Activated naive CD4-positive, alpha-beta T cell treated with anti-CD3 and anti-CD28 coated beads, Interleukin-2, amount 50 U/mL, for 24 hours (primary cell): ENCODE measurements around the gene NLRP9.

Source experiments
- H3K27ac Mint-ChIP-seq: one replicate; pipeline ENCODE4 v1.8.0; 2021; ENCODE audit warnings: mild to moderate bottlenecking, mixed read lengths
- H3K27me3 Mint-ChIP-seq: one replicate; pipeline ENCODE4 v1.8.0; 2021; ENCODE audit warnings: mixed read lengths
- H3K36me3 Mint-ChIP-seq: one replicate; pipeline ENCODE4 v1.8.0; 2021; ENCODE audit warnings: mixed read lengths
- H3K4me1 Mint-ChIP-seq: one replicate; pipeline ENCODE4 v1.8.0; 2021; ENCODE audit warnings: mixed read lengths
- H3K4me3 Mint-ChIP-seq: one replicate; pipeline ENCODE4 v1.8.0; 2021; ENCODE audit warnings: mild to moderate bottlenecking, mixed read lengths
- H3K9me3 Mint-ChIP-seq: one replicate; pipeline ENCODE4 v1.8.0; 2021; ENCODE audit warnings: mixed read lengths

NLRP9 gene

DNA sequence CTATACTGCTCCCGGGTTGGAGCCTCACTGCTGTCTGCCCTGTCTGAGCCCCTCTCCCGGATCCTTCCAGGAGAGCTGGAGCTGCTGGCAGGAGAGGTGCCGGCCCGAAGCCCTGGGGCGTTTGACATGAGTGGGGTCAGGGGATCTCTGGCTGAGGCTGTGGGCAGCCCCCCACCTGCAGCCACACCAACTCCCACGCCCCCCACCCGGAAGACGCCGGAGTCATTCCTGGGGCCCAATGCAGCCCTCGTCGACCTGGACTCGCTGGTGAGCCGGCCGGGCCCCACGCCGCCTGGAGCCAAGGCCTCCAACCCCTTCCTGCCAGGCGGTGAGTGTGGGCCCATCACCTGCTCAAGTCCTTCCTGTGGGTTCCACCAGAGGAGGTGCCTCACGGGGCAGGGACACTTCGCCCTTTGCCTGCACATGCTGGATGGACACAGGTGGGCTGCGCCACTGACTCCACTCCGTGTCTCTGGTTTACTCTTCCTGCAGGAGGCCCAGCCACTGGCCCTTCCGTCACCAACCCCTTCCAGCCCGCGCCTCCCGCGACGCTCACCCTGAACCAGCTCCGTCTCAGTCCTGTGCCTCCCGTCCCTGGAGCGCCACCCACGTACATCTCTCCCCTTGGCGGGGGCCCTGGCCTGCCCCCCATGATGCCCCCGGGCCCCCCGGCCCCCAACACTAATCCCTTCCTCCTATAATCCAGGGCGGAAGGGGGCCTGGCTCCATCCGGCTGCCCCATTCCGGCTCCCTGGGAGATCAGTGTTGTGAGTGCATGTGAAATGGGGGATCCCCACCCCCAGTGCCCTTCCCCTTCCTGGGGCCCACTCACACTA is 43.3 kb downstream of the NLRP9 start:
- Mint-ChIP-seq H3K27ac (no peak overlapping the region), H3K27me3 (no peaks in the 10 kb centered on the region), H3K36me3 (peaks cover 2% of the 10 kb centered on the region), H3K9me3 (no peaks in the 10 kb centered on the region), H3K4me1 (no peaks in the 10 kb centered on the region), H3K4me3 (no peak overlapping the region)

DNA sequence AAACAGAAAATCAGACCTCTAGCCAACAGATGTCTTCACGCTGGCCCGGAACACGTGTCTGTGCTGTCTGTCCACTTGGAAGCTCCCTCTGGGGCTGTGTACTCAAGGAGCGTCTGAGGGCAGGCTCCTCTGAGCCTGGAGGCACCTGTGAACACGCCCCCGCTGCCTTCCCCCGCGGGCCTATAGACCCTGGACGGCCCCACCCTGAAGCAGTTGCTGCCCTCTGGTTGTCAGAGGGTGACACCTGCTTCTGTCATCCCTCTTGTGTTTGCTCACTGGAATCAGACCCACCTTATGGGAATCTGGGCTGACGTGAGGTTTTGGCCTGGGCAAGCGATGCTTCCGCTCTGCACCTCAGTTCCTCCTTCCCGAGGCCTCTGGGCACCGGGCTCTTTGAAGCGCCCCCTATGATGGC is 44.0 kb downstream of the NLRP9 start:
- no peaks in the 10 kb centered on the region for H3K27me3 Mint-ChIP-seq
- H3K9me3 Mint-ChIP-seq, result no peaks in the 10 kb centered on the region
- no peak overlapping the region for H3K27ac Mint-ChIP-seq
- H3K4me1 Mint-ChIP-seq, result no peaks in the 10 kb centered on the region
- no peak overlapping the region for H3K4me3 Mint-ChIP-seq
- peaks cover 2% of the 10 kb centered on the region for H3K36me3 Mint-ChIP-seq

DNA sequence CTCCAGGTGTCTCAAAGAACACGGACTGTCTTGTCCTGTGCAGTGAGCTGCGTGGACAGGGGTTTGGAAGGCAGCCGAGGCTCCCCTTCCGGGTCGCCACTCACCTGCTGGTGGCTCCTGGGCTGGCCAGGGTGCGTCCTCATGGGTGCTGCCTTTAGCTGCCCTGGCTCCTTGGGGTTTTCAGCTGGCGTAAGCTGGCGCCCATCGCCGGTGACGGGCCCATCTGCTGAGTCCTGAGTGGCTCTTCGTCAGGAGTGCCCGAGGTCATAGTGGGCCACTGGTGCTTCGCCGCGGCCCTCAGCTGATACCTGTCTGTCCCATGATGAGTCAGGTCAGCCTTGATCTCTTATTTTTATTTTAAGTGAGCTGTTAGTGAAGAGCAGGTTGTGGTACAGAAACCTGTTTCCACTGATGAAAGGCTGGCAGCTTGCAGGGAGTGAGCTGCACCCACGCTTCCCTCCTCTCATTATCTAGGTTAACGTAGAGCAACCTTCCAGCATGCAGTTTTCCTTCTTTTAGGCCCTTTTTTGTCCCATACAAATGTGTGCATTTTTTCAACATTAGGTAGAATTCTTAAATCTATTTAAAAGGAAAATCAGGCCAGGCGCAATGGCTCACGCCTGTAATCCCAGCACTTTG is 44.7 kb downstream of the NLRP9 start:
- Mint-ChIP-seq H3K4me1 (no peaks in the 10 kb centered on the region), H3K27ac (no peak overlapping the region), H3K36me3 (peaks cover under 1% of the 10 kb centered on the region), H3K9me3 (no peaks in the 10 kb centered on the region), H3K27me3 (no peaks in the 10 kb centered on the region), H3K4me3 (no peak overlapping the region)

DNA sequence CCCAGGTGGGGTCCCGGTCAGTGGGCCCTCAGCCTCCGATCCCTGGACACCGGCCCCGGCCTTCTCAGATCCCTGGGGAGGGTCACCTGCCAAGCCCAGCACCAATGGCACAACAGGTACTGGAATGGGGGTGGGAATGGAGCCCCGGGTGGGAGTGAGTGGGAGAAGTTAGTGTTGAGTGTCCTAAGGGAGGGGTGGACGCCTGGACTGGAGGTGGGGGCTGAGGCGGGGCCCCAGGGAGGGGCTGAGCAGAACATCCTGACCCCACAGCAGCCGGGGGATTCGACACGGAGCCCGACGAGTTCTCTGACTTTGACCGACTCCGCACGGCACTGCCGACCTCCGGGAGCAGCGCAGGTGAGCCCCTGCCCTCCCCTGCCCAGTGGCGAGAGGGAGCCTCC is 45.5 kb downstream of the NLRP9 start:
- H3K9me3 Mint-ChIP-seq, result no peaks in the 10 kb centered on the region
- H3K4me3 Mint-ChIP-seq, result no peak overlapping the region
- H3K27ac Mint-ChIP-seq, result no peak overlapping the region
- H3K36me3 Mint-ChIP-seq, result no peaks in the 10 kb centered on the region
- H3K27me3 Mint-ChIP-seq, result no peaks in the 10 kb centered on the region
- no peaks in the 10 kb centered on the region for H3K4me1 Mint-ChIP-seq

DNA sequence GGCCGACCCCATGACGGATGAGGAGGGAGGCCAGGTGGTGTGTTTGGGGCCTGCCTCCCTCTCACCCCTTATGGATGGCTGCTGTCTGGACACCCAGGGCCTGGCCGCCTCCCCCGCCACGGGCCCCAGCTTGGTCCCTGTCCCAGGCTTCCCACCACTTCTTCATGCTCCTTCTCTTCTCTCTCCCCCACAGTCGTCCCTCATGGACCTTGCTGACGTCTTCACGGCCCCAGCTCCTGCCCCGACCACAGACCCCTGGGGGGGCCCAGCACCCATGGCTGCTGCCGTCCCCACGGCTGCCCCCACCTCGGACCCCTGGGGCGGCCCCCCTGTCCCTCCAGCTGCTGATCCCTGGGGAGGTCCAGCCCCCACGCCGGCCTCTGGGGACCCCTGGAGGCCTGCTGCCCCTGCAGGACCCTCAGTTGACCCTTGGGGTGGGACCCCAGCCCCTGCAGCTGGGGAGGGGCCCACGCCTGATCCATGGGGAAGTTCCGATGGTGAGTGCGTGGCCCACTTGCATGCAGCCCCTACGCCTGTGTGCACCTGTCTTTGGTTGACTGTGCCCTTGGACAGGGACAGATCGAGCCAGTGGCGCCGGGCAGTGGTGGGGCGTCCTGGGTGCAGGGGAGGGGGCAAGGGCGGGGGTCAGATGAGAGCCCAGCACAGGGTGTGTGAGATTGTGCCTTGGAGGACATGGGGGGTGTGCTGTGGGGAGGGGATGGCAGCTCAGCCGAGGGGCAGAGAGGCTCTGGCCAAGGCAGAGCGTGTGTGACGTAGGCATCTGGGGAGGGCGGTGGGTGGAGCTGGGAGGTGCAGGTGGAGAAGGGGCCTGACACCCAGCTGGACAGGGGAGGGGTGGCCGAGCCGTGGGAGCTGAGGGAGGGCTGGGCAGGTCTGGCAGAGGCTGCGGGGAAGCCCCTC is 46.4 kb downstream of the NLRP9 start:
- Mint-ChIP-seq H3K4me3 (no peak overlapping the region), H3K27ac (no peak overlapping the region), H3K36me3 (no peaks in the 10 kb centered on the region), H3K9me3 (no peaks in the 10 kb centered on the region), H3K4me1 (no peaks in the 10 kb centered on the region), H3K27me3 (no peaks in the 10 kb centered on the region)

DNA sequence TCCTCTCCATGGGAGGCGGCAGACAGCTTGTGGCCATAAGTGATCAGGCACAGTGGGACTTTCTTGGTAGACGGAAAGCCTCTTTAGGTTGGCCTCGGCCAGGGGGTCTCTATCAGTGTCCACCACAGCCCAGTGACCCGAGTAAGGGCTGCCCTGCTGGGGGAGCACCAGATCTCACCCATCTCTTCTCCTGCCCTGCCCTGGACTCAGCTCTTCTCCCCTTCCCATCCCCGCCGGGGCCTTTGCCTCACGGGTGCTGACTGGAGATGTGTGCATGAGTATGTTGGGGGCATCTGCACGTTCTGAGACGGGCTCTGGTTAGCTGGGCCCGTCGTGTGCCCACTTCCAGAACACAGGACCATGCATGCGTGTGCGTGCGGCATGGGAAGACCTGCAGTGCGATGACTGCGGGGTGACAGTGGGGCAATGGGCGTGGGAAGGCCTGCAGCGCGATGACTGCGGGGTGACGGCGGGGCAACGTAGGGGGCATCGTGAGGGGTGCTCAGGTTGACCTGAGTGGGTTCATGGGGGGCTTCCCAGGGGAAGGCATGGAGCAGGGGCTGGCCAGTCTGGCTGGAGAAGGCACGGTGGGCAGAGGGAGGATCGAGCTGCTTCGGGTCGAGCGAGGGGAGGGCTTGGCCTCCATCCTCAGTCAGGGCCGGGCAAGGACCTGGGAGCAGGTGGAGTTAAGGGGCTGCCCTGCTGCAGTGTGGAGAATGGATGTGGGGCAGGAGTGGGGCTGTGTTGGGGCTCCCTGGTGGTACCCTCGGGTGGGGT is 47.2 kb downstream of the NLRP9 start:
- Mint-ChIP-seq H3K36me3 (no peaks in the 10 kb centered on the region), H3K4me3 (no peak overlapping the region), H3K27me3 (no peaks in the 10 kb centered on the region), H3K4me1 (no peaks in the 10 kb centered on the region), H3K9me3 (no peaks in the 10 kb centered on the region), H3K27ac (no peak overlapping the region)

DNA sequence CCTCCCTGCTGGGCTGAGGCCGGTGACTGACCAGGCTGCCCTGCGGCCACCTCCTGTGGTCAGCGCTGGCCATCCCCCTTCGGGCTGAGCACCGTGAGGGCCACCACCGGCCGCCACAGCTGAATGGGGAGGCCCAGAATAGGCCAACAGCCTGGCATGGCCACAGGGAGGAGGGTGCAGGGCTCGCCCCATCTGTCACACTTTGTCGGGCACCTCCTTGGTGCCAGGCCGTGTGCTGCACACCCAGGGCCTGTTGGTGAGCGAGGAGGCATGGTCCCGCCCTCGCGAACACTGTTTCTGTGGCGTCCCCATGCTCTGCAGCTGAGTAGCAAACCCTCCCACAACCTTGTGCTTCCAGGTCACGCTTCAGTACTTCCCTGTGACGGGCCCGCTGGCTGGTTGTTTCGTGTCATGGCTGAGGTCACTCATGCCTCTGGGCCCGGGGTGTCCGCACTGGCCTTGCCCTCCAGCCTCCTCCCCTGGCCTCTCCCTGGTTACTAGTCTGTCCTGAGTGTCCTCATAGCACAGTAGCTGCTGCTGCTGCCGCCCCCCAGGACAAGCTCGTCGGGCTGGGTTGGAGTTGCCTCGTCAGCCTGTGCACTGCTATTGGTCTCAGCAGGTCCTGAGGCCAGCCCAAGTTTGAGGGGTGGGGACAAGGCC is 48.0 kb downstream of the NLRP9 start:
- H3K9me3 Mint-ChIP-seq, result no peaks in the 10 kb centered on the region
- no peaks in the 10 kb centered on the region for H3K4me1 Mint-ChIP-seq
- H3K27ac Mint-ChIP-seq, result no peak overlapping the region
- H3K4me3 Mint-ChIP-seq, result no peak overlapping the region
- H3K27me3 Mint-ChIP-seq, result no peaks in the 10 kb centered on the region
- no peaks in the 10 kb centered on the region for H3K36me3 Mint-ChIP-seq

DNA sequence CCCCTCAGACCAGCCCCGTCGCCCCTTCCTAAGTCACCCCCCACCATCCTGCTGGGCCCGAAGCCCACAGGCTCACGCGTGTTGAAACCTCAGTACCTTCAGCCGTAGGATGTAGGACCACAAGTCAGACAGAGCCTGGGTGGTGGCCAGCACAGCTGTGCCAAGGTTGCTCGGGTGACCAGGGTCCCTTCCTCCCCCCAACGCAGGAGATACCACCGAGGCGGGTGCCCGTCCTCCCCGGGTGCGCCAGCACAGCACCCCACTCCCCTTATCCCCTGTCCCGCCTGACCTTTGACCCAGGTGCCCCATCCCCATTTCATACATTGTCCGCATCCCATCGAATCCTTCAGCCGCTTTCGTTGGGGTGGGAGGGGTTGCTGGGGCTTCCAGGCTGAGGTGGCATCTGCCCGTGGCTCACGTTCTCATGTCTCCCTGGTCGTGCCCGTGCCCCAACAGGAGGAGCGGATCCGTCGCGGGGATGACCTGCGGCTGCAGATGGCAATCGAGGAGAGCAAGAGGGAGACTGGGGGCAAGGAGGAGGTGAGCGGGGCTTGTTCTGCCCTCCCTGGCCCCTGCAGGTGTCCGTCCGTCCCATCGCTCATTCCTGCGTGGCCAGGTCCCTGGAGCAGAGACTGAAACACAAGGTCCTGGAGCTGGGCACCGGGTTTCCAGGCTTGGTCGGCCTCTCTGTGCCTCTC is 48.6 kb downstream of the NLRP9 start:
- Mint-ChIP-seq H3K4me3 (no peak overlapping the region), H3K4me1 (peaks cover 3% of the 10 kb centered on the region), H3K27ac (no peak overlapping the region), H3K36me3 (no peaks in the 10 kb centered on the region), H3K9me3 (no peaks in the 10 kb centered on the region), H3K27me3 (no peaks in the 10 kb centered on the region)

DNA sequence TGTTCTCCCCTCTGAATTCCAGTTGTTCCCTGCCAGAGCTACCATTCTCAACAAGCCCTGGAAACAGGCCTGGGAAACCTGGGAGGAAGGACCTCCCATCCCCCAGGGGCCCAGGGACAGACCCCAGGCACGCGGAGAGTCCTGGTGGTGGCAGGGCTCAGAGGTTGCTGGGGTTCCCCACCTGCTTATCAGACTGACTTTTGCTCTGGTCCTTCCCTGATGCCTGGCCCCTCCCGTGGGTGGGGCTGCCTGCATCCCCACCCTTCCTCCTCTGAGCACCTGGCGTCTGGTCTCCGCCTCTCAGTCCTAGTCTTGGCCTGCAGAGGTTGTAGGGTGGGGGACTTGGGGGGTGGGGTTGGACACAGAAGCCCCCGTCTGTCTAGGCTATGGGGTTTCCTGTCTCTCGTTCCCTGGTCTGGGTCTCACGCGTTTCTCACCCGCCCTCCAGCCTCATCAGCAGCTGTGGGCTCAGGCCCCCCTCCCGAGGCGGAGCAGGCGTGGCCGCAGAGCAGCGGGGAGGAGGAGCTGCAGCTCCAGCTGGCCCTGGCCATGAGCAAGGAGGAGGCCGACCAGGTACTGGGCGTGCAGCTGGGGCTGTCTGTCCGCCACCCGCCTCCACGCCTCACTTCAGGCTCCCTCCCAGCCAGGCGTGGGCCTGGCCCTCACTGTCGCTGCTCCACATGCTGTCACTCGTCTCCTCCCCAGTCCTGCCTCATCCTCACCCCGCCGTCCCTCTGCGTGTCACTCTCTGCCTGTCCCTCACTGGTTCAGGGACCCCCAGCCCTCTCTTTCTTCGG is 49.6 kb downstream of the NLRP9 start:
- Mint-ChIP-seq H3K4me3 (no peak overlapping the region), H3K36me3 (no peaks in the 10 kb centered on the region), H3K4me1 (peaks cover 8% of the 10 kb centered on the region), H3K27ac (peak overlapping the region; percentile 30), H3K27me3 (no peaks in the 10 kb centered on the region), H3K9me3 (no peaks in the 10 kb centered on the region)

DNA sequence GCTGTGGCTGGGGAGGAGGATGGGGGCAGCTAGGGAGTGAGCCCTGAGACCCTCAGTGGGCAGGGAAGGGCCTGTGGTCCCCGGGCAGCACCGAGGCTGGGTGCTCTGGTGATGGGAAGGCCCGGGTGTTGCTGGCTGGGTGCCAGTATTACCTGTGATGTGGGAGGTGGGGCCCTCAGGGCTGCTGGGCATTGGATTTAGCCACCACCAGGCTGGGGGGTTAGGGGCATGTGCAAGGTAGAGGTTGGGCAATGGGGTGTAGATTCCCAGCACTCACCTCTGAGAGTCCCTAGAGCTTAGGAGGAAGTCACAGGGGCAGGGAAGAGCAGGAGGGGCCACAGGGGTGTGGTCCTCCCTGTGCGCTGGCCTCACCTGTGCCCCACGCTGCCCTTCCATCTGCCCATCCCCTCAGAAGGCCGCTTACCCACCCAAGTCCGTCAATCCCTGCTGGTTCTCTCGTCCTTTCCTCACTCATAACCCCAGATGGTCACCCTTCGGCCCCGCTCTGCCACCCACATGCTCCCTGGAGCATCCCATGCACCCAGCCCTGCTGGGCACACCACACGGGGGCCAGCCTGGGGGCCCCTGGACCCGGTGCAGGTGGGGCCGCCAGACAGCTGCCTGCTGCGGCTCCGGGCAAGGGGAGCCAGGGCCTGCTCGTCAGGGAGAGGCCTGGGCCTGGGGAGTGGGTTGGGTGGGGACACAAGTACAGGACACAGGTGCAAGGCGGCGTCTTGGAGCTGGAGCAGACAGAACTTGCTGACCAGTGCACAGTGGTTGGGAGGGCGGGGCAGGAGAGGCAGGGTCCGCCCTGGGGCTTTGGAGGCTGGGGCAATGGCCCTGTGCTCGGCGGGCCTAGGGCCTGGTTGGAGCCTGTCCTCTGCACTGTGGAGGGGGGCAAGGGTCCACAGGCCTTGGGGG is 50.7 kb downstream of the NLRP9 start:
- Mint-ChIP-seq H3K4me1 (peaks cover 11% of the 10 kb centered on the region), H3K9me3 (no peaks in the 10 kb centered on the region), H3K27me3 (no peaks in the 10 kb centered on the region), H3K36me3 (no peaks in the 10 kb centered on the region), H3K27ac (no peak overlapping the region), H3K4me3 (no peak overlapping the region)

DNA sequence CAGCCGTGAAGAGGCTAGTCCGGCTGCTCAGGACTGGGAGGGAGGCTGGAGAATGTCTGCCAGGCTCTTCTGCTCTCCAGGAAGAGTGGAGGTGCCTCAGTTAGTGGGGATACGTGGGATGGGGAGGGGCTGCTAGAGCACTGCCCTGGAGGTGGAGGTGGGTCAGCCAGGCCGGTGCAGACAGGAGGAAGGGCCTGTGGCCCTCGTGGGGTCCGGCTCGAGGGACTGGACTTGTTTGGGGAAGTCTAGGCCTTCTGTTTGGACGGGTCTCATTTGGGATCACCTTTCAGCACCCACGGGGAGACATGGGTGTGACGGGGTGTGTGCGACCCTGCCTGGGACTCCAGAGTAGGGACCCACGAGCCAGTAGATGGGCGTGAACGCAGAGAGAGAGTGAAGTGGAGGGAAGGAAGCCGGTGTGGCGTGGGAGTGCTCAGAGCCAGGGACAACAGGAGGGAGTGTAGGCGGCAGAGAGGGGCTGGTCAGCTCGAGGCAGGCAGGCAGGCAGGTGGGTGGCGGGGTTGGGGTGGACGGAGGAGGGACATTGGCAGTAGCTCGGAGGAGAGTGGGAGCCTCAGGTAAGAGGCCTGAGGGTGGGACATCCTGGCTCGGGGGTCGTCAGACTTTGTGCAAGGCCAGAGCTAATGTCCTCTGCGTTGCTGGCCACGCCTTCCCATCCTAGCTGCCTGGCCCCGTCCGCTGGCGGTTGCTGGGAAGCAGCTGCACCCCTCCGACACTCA is 51.7 kb downstream of the NLRP9 start:
- Mint-ChIP-seq H3K27me3 (no peaks in the 10 kb centered on the region), H3K4me3 (no peak overlapping the region), H3K36me3 (no peaks in the 10 kb centered on the region), H3K27ac (no peak overlapping the region), H3K9me3 (no peaks in the 10 kb centered on the region), H3K4me1 (peaks cover 11% of the 10 kb centered on the region)

DNA sequence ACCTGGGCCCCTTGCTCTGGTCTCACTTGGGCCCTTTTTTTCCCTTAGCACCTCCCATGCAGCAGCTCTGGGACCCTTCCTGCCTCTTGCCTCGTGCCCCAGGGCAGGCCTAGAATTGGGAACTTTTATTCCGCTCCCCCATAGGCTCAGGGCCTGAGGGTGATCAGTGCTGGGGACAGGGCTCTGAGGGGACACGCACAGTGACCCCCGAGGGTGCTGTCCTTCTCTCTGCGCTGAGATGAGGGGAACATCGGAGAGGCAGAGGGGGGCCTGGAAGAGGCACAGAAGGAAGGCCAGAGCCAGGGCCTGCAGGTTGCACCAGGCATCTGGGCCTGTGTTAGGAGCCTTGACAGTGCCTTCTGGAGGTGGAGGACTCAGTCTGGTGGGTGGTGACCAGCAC is 52.4 kb downstream of the NLRP9 start:
- Mint-ChIP-seq H3K27ac (no peak overlapping the region), H3K9me3 (no peaks in the 10 kb centered on the region), H3K4me3 (no peak overlapping the region), H3K36me3 (no peaks in the 10 kb centered on the region), H3K4me1 (peaks cover 11% of the 10 kb centered on the region), H3K27me3 (no peaks in the 10 kb centered on the region)
